GDM1 (cell line): Measurements from ENCODE around the gene NOXA1.
"Not testable (repeated sequence)": the region's sequence is repeated elsewhere in the genome, so short reads cannot be mapped to it uniquely, and the experiment has no call there.

Experiments
- DNase-seq: peaks from one replicate; lab custom pipeline; 2025; lab: John Stamatoyannopoulos, UW

NOXA1 gene, protein sequence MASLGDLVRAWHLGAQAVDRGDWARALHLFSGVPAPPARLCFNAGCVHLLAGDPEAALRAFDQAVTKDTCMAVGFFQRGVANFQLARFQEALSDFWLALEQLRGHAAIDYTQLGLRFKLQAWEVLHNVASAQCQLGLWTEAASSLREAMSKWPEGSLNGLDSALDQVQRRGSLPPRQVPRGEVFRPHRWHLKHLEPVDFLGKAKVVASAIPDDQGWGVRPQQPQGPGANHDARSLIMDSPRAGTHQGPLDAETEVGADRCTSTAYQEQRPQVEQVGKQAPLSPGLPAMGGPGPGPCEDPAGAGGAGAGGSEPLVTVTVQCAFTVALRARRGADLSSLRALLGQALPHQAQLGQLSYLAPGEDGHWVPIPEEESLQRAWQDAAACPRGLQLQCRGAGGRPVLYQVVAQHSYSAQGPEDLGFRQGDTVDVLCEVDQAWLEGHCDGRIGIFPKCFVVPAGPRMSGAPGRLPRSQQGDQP

DNA sequence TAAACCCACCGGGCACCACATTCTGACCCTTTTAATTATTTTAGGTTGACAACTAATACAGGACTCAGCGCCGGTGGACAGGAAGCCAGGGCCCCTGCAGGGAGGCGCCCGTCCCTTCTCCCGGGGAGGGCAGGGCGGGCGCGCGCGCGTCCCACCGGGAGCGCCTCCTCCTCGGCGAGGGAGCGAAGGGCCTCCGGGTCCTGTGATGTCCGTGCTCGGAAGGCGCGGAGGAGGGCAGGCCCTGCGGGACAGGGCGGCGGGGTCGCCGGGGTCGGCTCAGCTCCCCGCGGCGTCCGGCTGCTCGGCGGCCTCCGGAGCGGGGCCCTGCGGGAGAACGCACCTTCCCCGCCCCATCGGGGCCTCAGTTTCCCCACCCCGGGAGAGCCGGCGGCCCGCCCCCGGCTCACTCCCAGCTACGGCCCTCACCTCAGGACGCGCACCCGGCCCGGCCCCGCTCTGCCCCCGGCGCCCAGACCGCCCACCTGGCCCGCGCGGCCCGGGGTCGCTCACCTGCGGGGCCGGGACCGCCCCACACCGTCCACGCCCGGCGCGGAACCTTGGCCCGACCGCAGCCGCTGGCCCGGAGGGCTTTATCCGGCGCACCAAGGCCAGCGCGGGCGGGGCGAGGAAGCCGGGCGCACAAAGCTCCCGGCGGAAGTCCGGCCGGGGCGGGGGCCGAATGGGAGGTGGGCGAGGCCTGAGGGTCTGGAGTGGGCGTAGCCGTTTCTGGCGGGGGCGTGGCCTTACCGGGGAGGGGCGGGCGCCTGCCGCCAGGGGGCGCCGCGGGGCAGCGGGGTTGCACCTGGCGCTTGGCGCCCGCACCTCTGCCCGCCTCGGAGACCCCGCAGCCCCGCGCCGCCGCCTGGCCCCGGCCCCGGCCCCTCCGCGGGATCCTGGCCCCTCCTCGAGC is at the start of gene NOXA1, which contains the start of gene EXD3:
Gene NOXA1 (plus strand): TSS at position 790 of the 910 bp plus-strand sequence. CDS start 137 bp downstream, outside the sequence.
Gene EXD3 (minus strand): TSS at position 559 of the 910 bp plus-strand sequence. CDS start 27,805 bp downstream, outside the sequence.
- peak; percentile 90 for DNase-seq

DNA sequence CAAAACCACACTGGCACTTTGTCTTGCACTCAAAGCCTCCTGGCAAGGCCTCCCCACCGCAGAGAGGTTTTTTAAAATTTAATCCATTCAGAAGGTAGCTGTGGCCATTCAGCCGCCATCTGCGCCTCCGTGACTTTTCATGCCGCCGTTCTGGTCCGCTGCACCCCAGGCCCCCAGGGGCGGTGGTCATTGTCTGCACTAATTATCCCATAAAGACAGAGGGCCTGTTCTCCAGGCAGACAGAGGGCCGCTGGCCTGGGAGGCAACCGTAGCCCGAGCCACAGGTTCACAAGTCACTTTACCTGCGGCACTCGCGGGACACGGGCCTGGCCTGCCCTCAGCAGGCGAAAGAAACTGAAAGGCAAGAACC is 49.6 kb upstream of the NOXA1 start:
- no peak for DNase-seq

- DNase-seq, result no peak
These were observed 48.9 kb upstream of the NOXA1 start for GRCh38 chr9:137374131-137374845.

GRCh38 chr9:137375321-137376058 is 47.7 kb upstream of the NOXA1 start:
- DNase-seq, result no peak

GRCh38 chr9:137376386-137376785 is 46.8 kb upstream of the NOXA1 start:
- no peak for DNase-seq

- DNase-seq, result not testable (repeated sequence)
These were observed 44.3 kb upstream of the NOXA1 start for GRCh38 chr9:137378688-137379410.

DNA sequence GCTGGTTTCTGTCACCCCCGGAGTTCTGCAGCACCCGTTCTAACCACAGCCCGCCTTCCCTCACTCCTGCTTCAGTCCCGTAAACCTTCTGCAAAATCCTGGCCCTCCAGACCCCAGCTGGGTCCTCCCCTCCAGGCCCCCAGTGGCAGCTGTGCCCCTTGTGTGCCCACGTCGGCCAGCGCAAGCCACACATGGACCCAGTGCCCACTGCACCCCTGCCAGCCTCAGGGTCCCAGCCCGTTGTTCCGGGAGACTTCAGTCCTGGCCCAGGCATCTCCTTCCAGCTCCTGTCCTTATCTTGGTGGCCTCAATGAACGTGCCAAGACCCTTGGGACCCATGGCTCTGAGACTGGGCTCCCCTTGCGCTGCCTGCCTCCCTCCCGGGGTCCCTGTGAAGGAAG is 43.4 kb upstream of the NOXA1 start:
- DNase-seq, result no peak

- no peak for DNase-seq
These were observed 43.0 kb upstream of the NOXA1 start for GRCh38 chr9:137380171-137380570.

DNA sequence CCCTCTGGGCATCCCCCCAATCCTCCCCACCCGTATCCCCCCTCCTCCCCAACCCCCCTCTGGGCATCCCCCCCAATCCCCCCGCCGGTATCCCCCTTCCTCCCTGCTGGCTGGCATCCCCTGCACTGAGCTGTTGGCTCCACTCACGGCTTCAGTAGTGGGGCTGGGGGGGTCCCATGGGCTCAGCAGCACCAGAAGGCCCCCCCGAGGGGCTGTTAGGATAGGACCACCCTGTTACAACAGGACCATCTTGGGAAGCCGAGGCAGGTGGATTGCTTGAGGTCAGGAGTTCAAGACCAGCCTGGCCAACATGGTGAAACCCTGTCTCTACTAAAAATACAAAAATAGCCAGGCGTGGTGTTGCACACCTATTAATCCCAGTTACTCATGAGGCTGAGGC is 42.6 kb upstream of the NOXA1 start:
- no peak for DNase-seq

GRCh38 chr9:137381501-137382443 is 41.4 kb upstream of the NOXA1 start:
- DNase-seq, result no peak

DNA sequence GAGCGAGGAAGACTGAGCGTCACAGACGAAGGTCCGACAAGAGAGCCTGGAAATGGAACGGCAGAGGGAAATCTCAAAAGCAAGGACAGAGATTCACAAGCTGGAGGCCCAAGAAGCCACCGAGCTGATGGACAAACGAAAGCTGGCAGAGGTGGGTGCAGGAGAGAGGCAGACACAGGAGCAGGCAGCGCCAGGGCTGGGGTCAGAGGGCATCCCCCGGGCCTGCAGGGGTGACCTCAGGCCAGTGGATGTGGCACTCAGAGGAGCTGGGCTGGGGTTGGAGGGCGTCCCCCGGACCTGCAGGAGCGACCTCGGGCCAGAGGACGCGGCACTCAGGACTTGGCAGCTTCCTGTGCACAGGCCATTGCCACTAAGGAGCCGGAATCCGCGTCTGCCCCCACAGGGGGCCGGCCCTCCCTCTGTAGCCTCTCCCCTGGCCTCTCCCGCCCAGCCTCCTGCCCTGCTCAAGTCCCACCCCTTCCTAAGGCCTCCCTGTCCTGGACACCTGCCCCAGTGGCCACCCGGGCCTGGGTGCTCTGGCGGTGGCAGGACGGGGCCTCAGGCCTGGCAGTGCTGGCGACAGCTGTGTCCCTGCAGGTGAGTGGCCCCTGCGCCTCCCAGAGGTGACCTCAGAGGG is 40.6 kb upstream of the NOXA1 start:
- DNase-seq, result no peak

- DNase-seq, result no peak
These were observed 40.0 kb upstream of the NOXA1 start for GRCh38 chr9:137383081-137383783.

DNA sequence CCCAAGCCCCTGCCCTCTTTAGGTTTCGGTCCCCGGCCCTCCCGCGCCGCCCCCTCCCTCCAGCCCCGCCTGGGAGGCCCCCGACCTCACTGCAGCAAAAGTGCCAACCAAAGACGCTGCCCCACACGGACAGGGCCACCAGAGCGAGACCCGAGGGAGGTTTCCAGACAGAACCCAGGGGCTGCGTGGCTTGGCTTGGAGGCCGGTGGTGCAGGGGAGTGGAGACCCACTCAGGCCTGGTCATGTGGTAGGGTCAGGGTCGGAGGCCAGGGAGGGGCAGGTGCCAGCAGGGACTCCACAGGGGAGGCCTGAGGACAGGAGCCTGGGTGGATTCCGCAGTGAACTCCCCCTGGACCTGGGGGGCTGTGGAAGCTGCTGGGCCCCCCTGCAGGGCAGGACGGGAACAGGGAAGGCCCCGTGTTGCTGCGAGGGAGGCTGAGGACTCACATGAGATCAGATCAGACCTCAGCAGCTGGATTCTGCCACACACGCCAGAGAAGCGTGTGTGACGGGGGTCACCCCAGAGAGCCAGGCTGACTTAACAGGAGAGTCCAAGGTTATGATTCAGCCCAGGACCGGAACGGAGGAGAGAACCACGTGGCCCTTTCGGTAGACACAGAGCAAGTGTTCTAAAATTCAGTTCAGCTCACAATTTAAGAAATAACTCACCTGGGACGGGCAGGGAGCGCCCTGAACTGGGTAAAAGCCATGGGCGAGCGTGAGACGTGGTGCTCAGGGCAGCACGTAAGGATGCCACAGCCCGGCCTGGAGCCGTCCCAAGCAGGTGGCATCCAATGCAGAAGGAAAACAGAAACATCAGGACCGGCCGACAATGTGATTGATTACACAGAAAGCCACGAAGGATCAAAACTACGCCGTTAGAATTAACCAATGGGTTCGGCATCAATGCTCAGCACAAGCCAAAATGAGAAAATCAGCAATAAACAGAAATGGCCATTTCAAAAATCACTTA is 39.1 kb upstream of the NOXA1 start:
- no peak for DNase-seq

DNA sequence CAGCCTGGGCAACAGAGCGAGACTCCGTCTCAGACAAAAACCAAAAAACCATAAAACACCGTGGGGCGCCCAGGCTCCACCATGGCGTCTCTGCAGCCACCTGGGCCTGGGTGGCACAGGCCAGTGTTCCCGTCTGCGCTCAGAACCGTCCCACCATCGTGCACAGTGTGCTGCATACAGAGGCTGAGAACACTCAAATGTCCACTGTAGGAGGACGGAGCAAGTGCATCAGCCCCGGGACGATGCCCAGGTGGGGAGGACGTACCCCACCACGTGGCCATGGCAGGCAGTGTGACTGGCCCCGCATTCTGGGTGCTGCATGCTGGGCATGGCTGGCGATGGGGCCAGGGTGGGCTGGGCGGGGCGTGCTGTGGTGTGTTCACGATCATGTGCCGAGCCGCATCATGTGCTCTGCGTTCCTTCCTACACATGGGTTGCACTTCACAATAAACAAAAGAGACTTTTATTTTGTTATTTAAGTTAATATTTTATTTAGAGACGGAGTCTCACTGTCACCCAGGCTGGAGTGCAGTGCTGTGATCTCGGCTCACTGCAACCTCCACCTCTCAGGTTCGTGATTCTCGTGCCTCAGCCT is 38.0 kb upstream of the NOXA1 start:
- no peak for DNase-seq

DNA sequence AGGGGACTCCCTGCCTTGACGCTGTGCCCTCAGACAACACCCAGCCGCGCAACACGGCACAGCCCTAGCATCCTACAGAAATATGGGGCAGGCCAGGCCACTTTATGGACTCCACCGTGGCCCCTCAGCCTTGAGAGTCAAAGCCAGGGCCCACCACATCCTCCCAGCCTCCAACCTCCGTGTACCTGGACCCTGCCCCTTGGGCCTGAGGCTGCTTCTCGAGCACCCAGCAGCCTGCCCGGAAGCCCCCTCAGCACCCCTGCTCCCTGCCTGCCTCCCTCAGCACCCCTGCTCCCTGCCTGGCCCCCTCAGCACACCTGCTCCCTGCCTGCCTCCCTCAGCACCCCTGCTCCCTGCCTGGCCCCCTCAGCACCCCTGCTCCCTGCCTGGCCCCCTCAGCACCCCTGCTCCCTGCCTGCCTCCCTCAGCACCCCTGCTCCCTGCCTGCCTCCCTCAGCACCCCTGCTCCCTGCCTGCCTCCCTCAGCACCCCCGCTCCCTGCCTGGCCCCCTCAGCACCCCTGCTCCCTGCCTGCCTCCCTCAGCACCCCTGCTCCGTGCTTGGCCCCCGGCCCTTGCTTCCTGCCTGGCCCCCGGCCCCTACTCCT is 36.6 kb upstream of the NOXA1 start:
- not testable (repeated sequence) for DNase-seq
